Limb (tissue), 2 donors: ENCODE results near the gene SLC38A1.
A peak's percentile ranks its signal among the peaks of the same experiment; 100 is the strongest.
"Not testable (repeated sequence)": the region's sequence is repeated elsewhere in the genome, so short reads cannot be mapped to it uniquely, and the experiment has no call there.

ENCODE experiments used
- DNase-seq, 2 donors: peaks; one replicate each; pipeline ENCODE4 v3.0.0-alpha.2; 2016; ENCODE audit errors: extremely low spot score in 2 of 2

Gene SLC38A1

DNA sequence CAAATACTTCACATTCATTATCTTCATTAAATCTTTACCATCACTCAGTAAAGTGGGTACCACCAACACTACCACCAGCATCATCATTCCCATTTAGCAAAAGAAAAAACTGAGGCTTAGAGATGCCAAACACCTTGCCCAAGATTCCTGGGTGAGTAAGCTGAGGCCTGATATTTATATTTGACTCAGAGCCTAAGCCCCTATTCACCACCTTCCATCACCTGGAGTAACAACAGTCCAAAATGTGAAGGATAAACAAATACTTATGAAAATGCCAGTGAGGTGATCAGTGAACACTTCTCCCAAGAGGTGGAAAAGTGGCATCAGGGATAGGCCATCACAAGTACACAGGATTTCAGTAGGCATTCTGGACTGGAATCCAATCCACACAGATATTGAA, 3.7 kb downstream of the SLC38A1 start:
- DNase-seq: no peak

DNA sequence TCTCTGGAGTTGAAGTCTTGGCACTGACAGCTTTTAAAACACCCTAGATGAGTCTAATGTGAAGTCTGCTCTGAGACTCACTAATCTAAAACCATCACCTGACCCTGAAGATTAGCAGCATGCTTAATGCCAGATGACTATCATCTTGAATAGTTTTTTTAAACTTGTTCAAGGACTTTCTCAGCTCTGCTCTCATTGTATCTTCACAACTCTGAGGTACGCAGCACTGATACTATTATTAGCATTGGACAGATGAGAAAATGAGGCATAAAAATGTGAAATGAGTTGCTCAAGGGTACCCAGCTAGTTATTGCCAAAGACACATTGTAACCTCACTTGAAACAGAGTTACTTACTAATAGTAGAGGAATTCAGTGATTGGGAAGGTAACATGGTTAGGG, 4.8 kb downstream of the SLC38A1 start:
- DNase-seq: no peak

DNA sequence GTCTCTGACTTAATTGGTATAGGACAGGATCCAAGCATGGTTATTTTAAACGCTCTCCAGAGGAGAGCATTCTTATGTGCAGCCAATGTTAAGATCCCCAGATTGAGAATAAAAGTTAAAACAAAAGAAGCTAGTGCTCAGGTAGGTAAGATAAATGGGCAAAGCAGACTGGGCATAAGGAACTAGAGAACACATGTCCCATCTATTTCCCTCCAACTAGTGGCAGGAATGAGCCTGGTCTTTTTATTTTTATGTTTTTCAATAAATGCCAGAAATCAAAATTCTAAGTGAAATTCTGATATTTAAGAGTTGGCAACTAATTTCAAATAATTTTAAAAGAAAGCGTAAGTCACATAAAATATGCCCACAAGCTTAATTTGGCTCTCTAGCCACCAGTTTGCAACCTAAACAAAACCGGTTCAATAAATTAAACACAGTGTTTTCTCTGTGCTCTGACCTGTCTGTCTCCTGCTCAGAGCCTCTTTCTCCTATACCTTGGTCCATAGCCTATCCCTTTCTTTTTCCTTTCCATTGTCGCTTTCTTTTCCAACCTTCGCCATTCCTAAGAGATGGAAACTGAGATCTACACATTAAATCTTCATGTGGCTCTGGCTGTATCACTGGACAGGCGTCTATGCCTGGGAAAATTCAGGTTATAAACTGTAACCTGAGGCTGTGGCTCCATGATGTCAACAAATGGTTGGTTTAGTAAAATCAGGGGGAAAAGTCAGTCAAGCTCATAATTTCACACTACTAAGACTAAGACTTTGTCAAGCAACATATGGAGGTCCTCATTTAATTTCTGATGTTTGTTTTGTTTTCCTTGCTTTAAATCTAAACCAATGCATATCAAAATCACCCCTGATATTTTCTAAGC, 5.5 kb downstream of the SLC38A1 start:
- no peak for DNase-seq

DNA sequence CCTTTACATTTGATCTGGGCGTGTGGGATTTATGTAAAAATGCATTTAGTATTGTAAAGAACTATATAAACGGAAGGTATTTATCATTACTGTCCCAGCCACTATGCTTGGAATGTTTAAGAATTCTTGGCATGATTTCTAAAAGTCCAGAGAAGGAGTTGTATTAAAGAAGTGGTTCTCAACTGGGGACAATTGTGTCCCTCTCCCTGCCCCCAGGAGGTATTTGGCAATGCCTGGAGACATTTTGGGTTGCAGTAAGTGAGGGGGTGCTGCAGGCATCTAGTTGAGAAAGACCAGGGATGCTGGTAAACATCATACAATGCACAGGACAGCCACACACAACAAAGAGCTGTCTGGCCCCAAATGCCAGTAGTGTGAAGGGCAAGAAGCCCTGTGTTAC, 7.2 kb downstream of the SLC38A1 start:
- no peak for DNase-seq

DNA sequence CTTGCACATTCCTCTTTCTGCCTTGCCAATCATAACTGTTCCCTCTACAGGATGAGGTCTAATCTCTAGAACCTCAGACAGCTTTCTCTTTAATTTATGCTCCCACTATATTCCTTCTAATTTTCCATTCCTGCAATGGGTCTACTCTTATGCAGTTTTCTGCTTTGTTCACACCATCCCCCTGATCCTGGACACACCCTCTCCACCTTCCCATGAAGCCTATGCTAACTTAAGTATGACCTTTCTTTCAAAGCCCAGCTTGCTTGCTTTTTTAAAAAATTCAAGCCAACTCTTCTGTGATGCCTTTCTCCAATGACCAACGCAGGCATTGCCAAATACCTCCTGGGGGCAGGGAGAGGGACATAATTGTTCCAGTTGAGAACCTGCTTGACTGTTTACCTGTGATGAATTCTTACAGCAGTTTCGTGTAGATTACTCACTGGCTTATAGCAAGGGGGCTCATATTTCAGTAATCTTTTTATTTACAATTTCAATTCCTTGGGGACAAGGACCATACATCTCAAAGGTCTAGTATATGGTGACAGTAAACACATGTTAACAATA, 7.8 kb downstream of the SLC38A1 start:
- DNase-seq: no peak

DNA sequence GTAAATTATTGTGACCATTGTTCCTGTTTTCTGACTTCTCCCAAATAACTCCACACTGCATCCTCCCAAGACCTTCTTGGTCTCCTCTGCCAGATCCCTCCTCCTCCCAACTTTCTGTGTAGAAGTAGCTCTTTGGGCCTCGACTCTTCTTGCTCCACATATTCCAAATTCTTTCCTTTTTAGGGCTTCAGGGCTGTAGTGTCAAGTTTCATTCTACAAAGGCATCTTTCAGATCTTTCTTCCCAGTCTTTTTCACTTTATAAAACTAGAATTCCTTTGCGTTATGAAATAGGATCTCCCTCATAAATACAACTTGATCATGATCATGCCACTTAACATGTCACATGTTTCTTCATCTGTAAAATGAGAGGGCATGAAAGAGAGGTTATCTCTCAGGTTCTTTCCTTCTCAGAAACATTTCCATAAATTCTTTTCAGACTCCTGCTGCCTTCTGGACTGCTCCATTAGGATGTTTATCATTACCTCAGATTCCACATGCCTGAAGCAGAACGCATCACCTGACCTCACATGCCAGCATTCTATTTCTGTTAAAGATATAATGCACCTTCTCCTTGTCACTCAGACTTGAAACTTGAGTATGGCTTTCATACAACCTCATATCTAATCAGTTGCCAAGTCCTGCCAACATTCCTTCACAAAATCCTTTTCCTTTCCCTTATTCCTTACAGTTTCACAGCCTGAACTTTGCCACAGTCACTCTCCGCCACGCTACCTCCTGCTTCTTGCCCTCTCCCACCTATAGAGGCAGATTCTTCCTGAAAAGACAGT, 8.5 kb downstream of the SLC38A1 start:
- DNase-seq: peak in 1 of 2 donors; percentile 18

DNA sequence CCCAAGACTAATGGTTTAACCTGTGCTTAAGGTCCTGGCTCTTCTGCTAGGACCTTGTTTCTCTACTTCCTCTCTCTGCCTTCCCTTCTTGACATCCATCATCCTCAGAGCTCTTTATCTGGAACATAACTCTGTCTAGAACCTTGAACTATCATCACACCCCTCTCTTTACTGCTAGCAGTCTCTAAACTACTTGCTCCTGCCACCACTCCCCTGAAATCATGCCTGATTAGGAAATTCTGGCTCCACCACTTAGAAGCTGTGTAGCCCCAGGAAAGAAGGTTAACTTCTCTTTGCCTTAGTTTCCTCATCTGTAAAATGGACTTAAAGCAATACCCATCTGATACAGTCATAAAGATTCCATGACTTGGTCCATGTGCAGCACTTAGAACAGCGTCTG, 9.1 kb downstream of the SLC38A1 start:
- no peak for DNase-seq

DNA sequence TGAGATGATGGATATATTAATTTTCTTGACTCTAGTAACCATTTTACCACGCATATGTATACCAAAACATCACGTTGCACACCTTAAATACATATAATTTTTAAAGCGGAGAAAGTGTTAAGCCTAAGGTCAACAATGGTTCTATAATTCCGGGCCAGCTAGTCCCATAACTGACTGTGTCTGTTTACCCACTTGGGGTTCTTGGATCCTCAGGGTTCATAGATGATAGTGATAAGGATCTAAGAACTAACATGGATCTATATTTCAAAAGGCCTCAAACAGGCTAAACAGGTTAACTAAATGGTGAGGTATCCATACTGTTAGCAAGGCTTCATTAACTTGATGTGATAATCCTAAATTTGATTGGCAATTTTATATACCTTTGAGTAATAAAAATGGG, 9.8 kb downstream of the SLC38A1 start:
- DNase-seq: no peak

DNA sequence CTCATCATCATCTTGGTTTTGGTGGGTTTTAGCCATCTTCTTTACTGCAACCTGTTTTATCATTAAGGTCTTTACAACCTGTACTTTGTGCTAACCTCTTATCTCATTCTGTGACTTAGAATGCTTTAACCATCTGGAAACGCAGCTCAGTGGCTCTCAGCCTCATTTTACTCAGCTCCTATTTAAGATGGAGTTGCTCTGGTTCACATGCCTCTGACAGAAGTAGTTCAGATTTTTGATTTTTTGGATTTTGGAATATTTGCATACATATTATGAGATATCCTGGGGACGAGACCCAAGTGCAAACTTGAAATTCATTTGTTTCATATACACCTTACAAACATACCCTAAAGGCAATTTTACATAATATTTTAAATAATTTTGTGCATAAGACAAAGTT, 10.7 kb downstream of the SLC38A1 start:
- no peak for DNase-seq

DNA sequence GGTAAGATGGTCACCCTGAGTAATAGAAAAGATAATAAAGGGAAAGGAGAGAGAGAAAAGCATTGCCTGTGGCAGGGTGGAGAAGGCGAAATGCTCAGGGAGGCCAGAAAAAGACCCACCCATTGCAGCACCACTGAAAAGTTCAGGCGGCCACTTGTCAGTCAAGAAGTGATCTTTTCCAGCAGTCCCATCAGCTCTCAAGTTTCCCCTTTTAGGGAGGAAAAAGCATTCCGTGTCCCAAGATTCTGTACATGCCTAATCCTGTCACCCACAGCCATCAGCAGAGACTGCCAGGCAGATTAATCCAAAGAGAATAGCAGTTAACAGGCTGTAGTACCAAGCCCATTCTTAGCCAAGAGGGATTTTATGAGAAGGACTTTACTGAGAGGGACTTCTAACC, 11.9 kb downstream of the SLC38A1 start:
- no peak for DNase-seq

DNA sequence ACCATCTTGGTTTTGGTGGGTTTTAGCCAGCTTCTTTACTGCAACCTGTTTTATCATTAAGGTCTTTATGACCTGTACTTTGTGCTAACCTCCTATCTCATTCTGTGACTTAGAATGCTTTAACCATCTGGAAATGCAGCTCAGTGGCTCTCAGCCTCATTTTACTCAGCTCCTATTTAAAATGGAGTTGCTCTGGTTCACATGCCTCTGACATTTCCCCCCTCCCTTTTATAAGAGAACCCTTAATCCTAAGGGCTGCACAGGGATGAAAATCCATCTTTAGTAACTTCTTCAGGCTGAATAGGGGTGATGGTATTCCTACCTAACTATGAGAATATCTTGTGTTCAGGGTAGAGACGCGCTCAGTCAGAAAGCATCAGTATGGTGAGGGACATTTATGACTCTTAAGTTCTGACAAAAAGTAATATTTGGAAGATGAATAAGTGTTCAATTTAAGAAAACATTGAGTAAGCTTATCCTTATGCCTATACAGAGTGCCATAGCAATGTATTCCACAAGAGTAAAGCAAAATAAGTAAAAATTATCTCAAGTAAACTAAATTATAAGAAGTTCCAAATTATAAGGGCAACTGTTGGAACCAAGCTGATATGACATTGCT, 15.2 kb downstream of the SLC38A1 start:
- DNase-seq: no peak

DNA sequence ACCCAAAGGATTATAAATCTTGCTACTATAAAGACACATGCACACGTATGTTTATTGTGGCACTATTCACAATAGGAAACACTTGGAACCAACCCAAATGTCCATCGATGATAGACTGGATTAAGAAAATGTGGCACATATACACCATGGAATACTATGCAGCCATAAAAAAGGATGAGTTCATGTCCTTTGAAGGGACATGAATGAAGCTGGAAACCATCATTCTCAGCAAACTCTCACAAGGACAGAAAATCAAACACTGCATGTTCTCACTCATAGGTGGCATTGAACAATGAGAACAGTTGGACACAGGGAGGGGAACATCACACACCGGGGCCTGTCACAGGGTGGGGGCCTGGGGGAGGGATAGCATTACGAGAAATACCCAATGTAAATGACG, 16.8 kb downstream of the SLC38A1 start:
- not testable (repeated sequence) for DNase-seq

DNA sequence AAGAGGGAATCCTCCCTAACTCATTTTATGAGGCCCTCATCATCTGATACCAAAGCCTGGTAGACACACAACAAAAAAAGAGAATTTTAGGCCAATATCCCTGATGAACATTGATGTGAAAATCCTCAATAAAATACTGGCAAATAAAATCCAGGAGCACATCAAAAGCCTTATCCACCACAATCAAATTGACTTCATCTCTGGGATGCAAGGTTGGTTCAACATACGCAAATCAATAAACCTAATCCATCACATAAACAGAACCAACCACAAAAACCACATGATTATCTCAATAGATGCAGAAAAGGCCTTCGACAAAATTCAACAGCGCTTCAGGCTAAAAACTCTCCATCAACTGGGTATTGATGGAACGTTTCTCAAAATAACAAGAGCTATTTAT, 18.9 kb downstream of the SLC38A1 start:
- DNase-seq: not testable (repeated sequence)

DNA sequence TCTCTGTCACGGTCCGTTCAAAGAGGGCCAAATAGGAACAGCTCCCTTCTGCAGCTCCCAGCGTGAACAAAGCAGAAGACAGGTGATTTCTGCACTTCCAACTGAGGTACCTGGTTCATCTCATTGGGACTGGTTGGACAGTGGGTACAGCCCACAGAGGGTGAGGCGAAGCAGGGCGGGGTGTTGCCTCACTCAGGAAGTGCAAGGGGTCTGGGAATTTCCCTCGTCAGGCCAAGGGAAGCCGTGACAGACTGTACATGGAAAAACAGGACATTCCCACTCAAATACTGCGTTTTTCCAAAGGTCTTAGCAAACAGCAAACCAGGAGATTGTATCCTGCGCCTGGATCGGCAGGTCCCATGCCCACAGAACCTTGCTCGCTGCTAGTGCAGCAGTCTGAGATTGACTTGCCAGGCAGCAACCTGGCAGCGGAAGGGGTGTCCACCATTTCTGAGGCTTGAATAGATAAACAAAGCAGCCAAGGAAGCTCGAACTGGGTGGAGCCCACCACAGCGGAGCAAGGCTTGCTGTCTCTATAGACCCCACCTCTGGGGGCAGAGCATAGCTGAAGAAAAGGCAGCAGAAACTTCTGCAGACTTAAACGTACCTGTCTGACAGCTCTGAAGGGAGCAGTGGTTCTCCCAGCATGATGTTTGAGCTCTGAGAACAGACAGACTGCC, 22.7 kb downstream of the SLC38A1 start:
- no peak for DNase-seq

DNA sequence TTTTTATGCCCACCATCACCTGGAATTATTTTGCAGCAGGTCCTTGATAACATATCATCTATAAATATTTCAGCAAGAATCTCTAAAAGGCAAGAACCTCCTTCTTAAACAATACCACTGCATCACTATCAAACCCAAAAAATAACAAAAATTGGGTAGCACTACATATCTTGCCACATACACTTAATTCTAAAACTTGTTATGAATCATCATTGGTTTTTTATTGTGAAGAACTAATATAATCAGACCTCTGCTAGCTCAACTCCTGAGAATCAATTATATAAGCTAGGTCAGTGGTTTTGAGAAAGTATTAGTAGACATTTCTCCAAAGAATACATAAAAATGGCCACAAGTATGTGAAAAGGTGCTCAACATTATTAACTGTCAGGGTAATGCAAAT, 23.8 kb downstream of the SLC38A1 start:
- DNase-seq: no peak

DNA sequence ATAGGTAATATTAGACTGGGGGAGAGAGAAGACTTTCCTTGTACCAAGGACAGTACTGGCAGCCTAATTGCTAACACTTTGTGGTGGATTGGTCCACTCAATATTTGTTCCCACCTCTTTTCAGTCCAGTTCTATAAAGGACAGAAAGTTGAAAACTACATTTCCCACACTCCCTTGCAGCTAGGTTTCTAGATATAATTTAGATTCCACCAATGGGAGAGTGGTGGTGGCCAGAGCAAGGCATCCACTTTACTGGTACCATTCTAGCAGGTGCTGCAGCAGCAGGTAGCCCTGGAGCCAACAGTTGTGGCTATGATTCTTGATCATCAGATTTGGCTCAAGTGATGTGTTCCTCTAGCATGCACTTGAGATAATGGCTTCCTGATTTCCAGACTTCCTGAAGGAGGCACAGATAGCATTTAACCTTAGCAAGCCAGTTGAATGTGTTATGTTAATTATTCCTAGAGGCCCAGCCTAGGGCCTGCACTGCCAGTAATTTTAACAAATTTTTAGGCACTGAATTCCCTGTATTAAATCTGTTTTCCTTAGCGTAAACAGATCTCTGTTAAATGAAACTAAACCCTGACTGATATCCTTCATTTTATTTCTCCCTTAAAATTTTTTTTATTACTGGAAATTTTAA, 24.4 kb downstream of the SLC38A1 start:
- no peak for DNase-seq

DNA sequence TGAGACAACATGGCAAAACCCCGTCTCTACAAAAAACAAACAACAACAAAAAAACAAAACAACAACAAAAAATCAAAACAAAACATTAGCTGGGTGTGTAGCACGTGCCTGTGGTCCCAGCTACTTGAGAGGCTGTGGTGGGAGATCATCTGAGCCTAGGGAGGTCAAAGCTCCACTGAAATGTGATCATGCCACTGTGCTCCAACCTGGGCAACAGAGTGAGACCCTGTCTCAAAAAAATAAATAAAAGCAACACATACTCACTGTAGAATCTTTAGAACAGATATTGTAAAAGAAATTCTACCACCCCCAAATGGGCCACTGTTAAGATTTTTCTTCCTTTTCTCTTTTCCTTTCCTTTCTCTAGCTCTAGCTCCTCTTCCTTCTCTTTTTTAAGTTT, 26.3 kb downstream of the SLC38A1 start:
- DNase-seq: no peak

DNA sequence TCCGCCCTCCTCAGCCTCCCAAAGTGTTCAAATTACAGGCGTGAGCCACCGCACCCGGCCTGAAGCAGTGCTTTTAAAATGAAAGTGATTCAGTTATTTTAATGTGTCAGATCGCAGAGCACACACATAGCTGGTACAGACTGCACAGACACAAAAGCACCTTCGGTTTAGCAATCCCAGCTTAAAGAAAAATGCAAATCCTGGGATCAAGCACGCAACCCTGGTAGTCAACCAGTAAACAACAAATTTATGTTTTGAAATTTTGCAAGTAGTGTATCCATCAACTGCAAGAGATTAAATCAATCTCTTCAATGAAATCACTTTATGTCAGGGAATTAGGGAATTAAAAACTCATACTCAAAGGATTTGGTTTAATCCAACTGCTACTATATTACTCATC, 28.4 kb downstream of the SLC38A1 start:
- no peak for DNase-seq

DNA sequence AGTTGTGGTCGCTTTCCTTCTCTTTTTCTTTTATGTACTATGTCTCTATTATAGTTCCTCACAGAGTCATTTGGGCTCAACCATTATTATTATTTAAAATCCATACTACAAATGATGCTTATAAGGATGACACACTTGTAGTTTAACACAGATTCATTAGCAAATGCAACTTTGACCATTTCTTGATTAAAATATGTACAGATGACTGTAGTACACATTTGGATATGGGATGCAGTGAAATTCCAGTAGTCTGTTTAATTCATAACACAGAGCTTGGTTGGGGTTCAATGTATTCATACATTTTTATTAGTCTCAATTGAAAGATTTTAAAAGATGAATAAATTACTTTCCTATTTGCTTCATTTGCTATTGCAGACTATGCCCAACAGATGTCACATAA, 30.0 kb downstream of the SLC38A1 start:
- no peak for DNase-seq

DNA sequence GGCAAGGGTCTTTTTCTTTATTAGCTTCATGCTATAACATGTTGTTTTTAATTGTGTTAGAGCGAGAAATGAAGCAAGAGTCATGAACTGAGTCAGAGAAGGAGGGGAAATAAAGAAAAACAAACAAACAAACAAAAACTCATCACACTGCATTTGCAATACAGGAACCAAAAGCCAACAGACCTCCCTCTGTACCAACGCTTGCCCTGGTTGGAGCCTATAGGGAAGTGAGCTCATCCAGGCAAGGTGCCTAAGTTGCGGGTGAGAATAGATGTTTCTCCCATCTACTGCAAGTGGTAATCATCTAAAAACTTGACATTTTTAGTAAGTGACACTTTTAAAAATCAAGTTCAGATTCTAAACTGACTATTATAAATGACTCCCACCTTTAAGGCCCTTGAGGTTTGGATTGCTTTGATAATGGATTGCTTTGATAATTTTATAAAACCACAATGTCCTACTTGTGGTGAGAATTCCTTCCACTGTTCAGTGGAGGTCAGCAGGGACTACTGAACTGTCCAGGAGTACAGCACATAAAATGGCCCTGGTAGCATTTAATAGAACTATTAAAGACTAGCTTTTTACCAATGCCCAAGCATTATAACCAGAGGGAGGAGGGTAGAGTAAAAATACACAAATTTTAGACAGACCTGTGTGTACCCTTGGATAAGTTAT, 31.3 kb downstream of the SLC38A1 start:
- no peak for DNase-seq
